K562 (cell line): ENCODE measurements around the gene GCK. TPM values are rescaled to one million over a fixed set of nuclear protein-coding genes. Genes with fewer than 3 reads are reported as not detected.

ENCODE experiments used
- ATAC-seq: fragments of 200-7000 bp; cut with Tn5 transposase; 3 replicates; pipeline ENCODE4 v1.9.1; 2020; ENCODE audit warnings: moderate library complexity
- BruUV-seq: library from RNA; stranded (reverse); fragments of 400-500 nt; replicated peaks from 2 replicates; lab custom pipeline; 2021; lab: Mats Ljungman, UMichigan
- CTCF ChIA-PET: fragments of 300-600 bp; formaldehyde crosslinking; extraction: SDS; loops from one replicate; lab custom pipeline; 2021; ENCODE audit warnings: low intra/inter-chr PET ratio; lab: Yijun Ruan, JAX
- POLR2A ChIA-PET: fragments of 300-600, 350-650 bp; sonication (Branson Sonifier 250); formaldehyde crosslinking; extraction: SDS; loops from one replicate; lab custom pipeline; 2021; ENCODE audit warnings: antibody characterized with exemption, inconsistent platforms; lab: Yijun Ruan, JAX
- DNase-seq, 4 experiments: peaks; one replicate each; pipeline versions ENCODE4 v3.0.0 to v3.0.0-alpha.2; 2011 to 2018; ENCODE audit warnings: low spot score in 3 of 4, mixed read lengths in 3 of 4; ENCODE audit errors: extremely low read depth in 1 of 4
- FAIRE-seq: peaks from 2 replicates; lab custom pipeline; 2011; peaks lifted over from hg19 to GRCh38; lab: Jason Lieb, UNC
- H2AFZ ChIP-seq: 2 replicates; pipeline ENCODE4 v1.6.0; 2011; ENCODE audit warnings: low read depth, low read length, control low read depth, inconsistent platforms
- H3K27ac ChIP-seq: fragments of 200-600 bp; 3 replicates; pipeline ENCODE4 v1.8.0; 2011; ENCODE audit warnings: low read depth, mild to moderate bottlenecking, control low read depth, inconsistent platforms, low read length, moderate library complexity, mixed read lengths; ENCODE audit errors: extremely low read depth
- H3K27me3 ChIP-seq, 2 experiments: fragments of 300-600 bp in 1 of 2; 2 replicates in 1 of 2; 3 replicates in 1 of 2; pipeline versions ENCODE4 v1.6.0 to v1.8.0; 2011; ENCODE audit warnings: inconsistent platforms in 2 of 2, low read length in 2 of 2, mild to moderate bottlenecking in 1 of 2, mixed read lengths in 1 of 2, moderate library complexity in 1 of 2; ENCODE audit not compliant: control insufficient read depth in 2 of 2, insufficient read depth in 2 of 2
- H3K36me3 ChIP-seq: fragments of 300-600 bp; 3 replicates; pipeline ENCODE4 v1.8.0; 2011; ENCODE audit warnings: mild to moderate bottlenecking, low read length, inconsistent platforms; ENCODE audit not compliant: control insufficient read depth, insufficient read depth
- H3K4me1 ChIP-seq, 2 experiments: fragments of 200-600 bp in 1 of 2; replicated peaks in 1 of 2; 2 replicates in 1 of 2; 3 replicates in 1 of 2; pipeline versions ENCODE4 v1.5.1 to v1.8.0; 2011; ENCODE audit warnings: inconsistent platforms in 2 of 2, low read length in 2 of 2, mild to moderate bottlenecking in 1 of 2, mixed read lengths in 1 of 2, moderate library complexity in 1 of 2; ENCODE audit not compliant: control insufficient read depth in 2 of 2, insufficient read depth in 2 of 2
- H3K4me2 ChIP-seq: 2 replicates; pipeline ENCODE4 v1.6.1; 2011; ENCODE audit warnings: low read length, control low read depth, inconsistent platforms, mixed read lengths; ENCODE audit not compliant: insufficient read depth
- H3K4me3 ChIP-seq: fragments of 200-600 bp; sonication (generic), shearing (Covaris generic); 2 replicates; pipeline ENCODE4 v1.5.1; 2016; ENCODE audit warnings: control low read depth, inconsistent platforms
- H3K79me2 ChIP-seq: fragments of 200-600 bp; 3 replicates; pipeline ENCODE4 v1.8.0; 2011; ENCODE audit warnings: low read length, inconsistent platforms; ENCODE audit not compliant: control insufficient read depth, insufficient read depth
- H3K9ac ChIP-seq, 2 experiments: 2 replicates each; pipeline versions ENCODE4 v1.6.0 to v1.6.1; 2011; ENCODE audit warnings: low read depth in 2 of 2, low read length in 2 of 2, control low read depth in 1 of 2, inconsistent platforms in 1 of 2, mild to moderate bottlenecking in 1 of 2, mixed read lengths in 1 of 2; ENCODE audit not compliant: insufficient read depth in 1 of 2
- H3K9me1 ChIP-seq: one replicate; pipeline ENCODE4 v1.6.0; 2011; ENCODE audit warnings: inconsistent platforms, mild to moderate bottlenecking, low read length, moderate library complexity; ENCODE audit not compliant: control insufficient read depth, insufficient read depth
- H3K9me3 ChIP-seq: replicated peaks from 2 replicates; pipeline ENCODE4 v1.5.1; 2011; ENCODE audit warnings: low read depth, low read length, inconsistent platforms; ENCODE audit not compliant: control insufficient read depth, insufficient read depth
- H4K20me1 ChIP-seq: replicated peaks from 2 replicates; pipeline ENCODE4 v1.6.1; 2011; ENCODE audit warnings: low read length, inconsistent platforms, mixed read lengths; ENCODE audit not compliant: control insufficient read depth, insufficient read depth
- FOXP4 ChIP-seq: sonication (generic); formaldehyde crosslinking; IDR thresholded peaks from 2 replicates; pipeline ENCODE4 v1.8.0; 2022; ENCODE audit warnings: mild to moderate bottlenecking, missing genetic modification reagents, borderline replicate concordance
- KAT2B ChIP-seq: IDR thresholded peaks from one replicate; pipeline ENCODE4 v1.6.1; 2012; ENCODE audit warnings: low read depth, mild to moderate bottlenecking, control low read depth, inconsistent platforms, low read length, moderate library complexity
- POU5F1 ChIP-seq: fragments of 150-350 bp; IDR thresholded peaks from 2 replicates; pipeline ENCODE4 v1.6.1; 2014; ENCODE audit warnings: borderline replicate concordance, low read length, low read depth, mild to moderate bottlenecking; ENCODE audit not compliant: partially characterized antibody
- TCF3 ChIP-seq: sonication (generic); formaldehyde crosslinking; IDR thresholded peaks from 2 replicates; pipeline ENCODE4 v1.4.0; 2020; ENCODE audit warnings: mild to moderate bottlenecking, missing genetic modification reagents
- ZNF263 ChIP-seq: sonication (generic); formaldehyde crosslinking; IDR thresholded peaks from 2 replicates; pipeline ENCODE4 v1.8.0; 2022; ENCODE audit warnings: mild to moderate bottlenecking, missing genetic modification reagents, borderline replicate concordance
- ZNF699 ChIP-seq: fragments of 250-450 bp; sonication (Bioruptor Pico); IDR thresholded peaks from 2 replicates; pipeline ENCODE4 v1.8.0; 2021; ENCODE audit warnings: mild to moderate bottlenecking, moderate library complexity; ENCODE audit not compliant: insufficient replicate concordance
- WGBS: fragments of 100-300 bp; shearing (Covaris generic); methylation state at CpG from one replicate; pipeline ENCODE4 v1.1.6; 2016; ENCODE audit warnings: low coverage, mixed read lengths; ENCODE audit not compliant: insufficient coverage; ENCODE audit errors: missing lambda C conversion rate; 5-methylcytosine and 5-hydroxymethylcytosine counted together
- in situ Hi-C: fragments of 300-500 bp; cut with MboI; formaldehyde crosslinking; loops from 4 replicates; pipeline ENCODE4 v1.15.0; 2018; ENCODE audit warnings: inconsistent platforms, mixed read lengths
- intact Hi-C: fragments of 100-400 bp; cut with micrococcal nuclease; formaldehyde crosslinking; loops from 2 replicates; pipeline ENCODE4 v1.14.2; 2022
- polyA plus RNA-seq, 8 experiments: library from polyadenylated mRNA; depleted of rRNA in 4 of 8; stranded (reverse) in 5 of 8; unstranded in 3 of 8; fragments of >200 nt; fragmentation: Nextera tagmentation in 2 of 8; fragmentation: Illumina TruSeq in 1 of 8; extraction: Ambion mirVana in 2 of 8; extraction: Trizol in 1 of 8; gene quantifications; 2 replicates each; pipeline versions ENCODE4 v1.2.1 to v1.2.3, GENCODE V29; 2011 to 2014; ENCODE audit warnings: inconsistent platforms in 1 of 8, missing spikeins in 1 of 8
- total RNA-seq, 7 experiments: library from RNA; depleted of rRNA in 6 of 7; stranded (reverse); fragments of >200 nt in 6 of 7; fragmentation: Illumina TruSeq in 2 of 7; extraction: Trizol in 2 of 7; gene quantifications; 2 replicates each; pipeline versions ENCODE4 v1.2.1 to v1.2.3, GENCODE V29; 2011 to 2021; ENCODE audit warnings: low replicate concordance in 1 of 7

GCK gene
- total and polyA plus RNA-seq, 9 of the 15 experiments (the other 6 are each of a cell fraction or from before 2014, with no cell fraction given), result 0.11 to 0.55 (median 0.16) TPM; not detected in 3

GRCh38 chr7:44107961-44108767 lies 81.1 kb downstream of the GCK start (continued):
- TF ChIP-seq FOXP4 (CRISPR knock-in tag), result no peak

DNA sequence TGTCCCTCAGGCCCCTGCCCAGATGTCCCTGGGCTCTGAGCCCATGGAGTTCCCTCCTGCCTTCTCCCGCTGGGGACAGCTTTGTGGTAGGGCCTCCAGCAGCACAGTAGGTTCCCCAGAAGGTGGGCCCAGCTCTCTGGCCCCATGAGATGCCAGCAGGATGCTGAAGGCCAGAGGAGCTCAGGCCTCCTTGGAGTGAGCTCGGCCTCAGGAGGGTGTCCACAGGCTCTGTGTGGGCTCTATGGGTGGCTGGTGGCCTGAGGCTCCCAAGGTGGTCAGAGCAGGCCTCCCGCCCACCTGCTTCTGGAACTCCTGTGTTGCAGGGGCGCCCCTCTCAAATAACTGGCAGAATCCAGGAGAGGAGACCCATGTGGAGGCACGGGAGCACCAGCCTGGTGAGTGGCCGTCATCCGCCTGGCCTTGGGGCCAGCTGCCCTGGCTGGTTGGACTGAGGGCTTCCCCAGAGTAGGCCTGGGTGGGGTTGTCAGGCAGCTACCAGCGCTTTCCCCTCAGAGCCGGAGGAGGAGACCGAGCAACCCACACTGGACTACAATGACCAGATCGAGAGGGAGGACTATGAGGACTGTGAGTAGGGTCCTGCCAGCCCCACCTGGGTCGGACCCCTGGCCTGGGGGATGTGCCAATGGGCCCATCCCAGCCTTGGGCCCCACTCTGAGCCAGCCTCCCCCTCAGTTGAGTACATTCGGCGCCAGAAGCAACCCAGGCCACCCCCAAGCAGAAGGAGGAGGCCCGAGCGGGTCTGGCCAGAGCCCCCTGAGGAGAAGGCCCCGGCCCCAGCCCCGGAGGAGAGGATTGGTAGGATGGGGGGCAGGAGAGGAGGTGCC lies 81.9 kb downstream of the GCK start:
- no peaks in the 10 kb centered on the region for H3K36me3 ChIP-seq
- 24% methylated on average over 7 of the region's 18 CpGs for WGBS
- DNase-seq (no peak), FAIRE-seq (no peak), ATAC-seq (no peak)
- H3K27me3 ChIP-seq, result peaks cover 19 to 62% of the 10 kb centered on the region in 2 experiments; a peak in 4 of 5 replicates
- no peak overlapping the region for H2AFZ ChIP-seq
- in situ Hi-C loops (no loop called here), intact Hi-C loops (no loop called here)
- CTCF ChIA-PET, result no interaction called here
- peaks cover 8% of the 10 kb centered on the region; the same call in 1 of the 2 replicates for H4K20me1 ChIP-seq
- no TSS peak for BruUV-seq
- no peak overlapping the region for H3K4me3 ChIP-seq
- H3K9me3 ChIP-seq, result no peaks in the 10 kb centered on the region
- no peaks in the 10 kb centered on the region for H3K9me1 ChIP-seq
- H3K4me1 ChIP-seq, result peaks cover under 1 to 57% of the 10 kb centered on the region in 2 experiments; a peak in 3 of 5 replicates
- H3K79me2 ChIP-seq, result no peaks in the 10 kb centered on the region
- H3K9ac ChIP-seq, result peak overlapping the region in 1 of 2 experiments; percentile 10; a peak in 1 of 4 replicates
- POLR2A ChIA-PET, result interaction anchor here (0.6 to 2.7 kb wide), 2 partner anchors 8 to 433 kb away, joined by 4 to 16 read pairs; no protein-coding TSS in a partner anchor
- H3K27ac ChIP-seq, result no peak overlapping the region
- TF ChIP-seq ZNF263 (CRISPR knock-in tag) (peak; percentile 41; the same call in 1 of the 2 replicates), POU5F1 (no peak), ZNF699 (CRISPR knock-in tag) (no peak), KAT2B (no peak), TCF3 (no peak)
- no peak overlapping the region for H3K4me2 ChIP-seq
